K562 (cell line): Measurements from ENCODE around the gene RNF151. TPM values are rescaled to one million over a fixed set of nuclear protein-coding genes. Genes with fewer than 3 reads are reported as not detected.

Source experiments
- CCAR2 ChIP-seq: fragments of 200-400 bp; formaldehyde crosslinking; IDR thresholded peaks from 2 replicates; pipeline ENCODE4 v1.6.1; 2017; ENCODE audit warnings: mild to moderate bottlenecking, low read depth, low read length
- CHD4 ChIP-seq: fragments of 200-600 bp; sonication (generic); IDR thresholded peaks from 3 replicates; pipeline ENCODE4 v1.6.1; 2012; ENCODE audit warnings: low read depth, mild to moderate bottlenecking, mixed read lengths, low read length, inconsistent platforms; ENCODE audit not compliant: insufficient read depth, insufficient replicate concordance, poor library complexity, severe bottlenecking
- CTCF ChIP-seq, 3 experiments: IDR thresholded peaks in 2 of 3; conservative IDR thresholded peaks in 1 of 3; 2 replicates each; pipeline ENCODE4 v1.5.1; 2011 to 2012; ENCODE audit warnings: low read length in 3 of 3, mild to moderate bottlenecking in 3 of 3, control low read depth in 2 of 3, improper control_type of control experiment in 1 of 3, inconsistent platforms in 1 of 3, low read depth in 1 of 3, mixed read lengths in 1 of 3, moderate library complexity in 1 of 3; ENCODE audit not compliant: insufficient read depth in 2 of 3
- CXXC5 ChIP-seq: fragments of 250-450 bp; sonication (Bioruptor Pico); IDR thresholded peaks from 2 replicates; pipeline ENCODE4 v1.8.0; 2022; ENCODE audit warnings: inconsistent platforms, mild to moderate bottlenecking, moderate library complexity
- E2F6 ChIP-seq, 2 experiments: IDR thresholded peaks; 2 replicates each; pipeline ENCODE4 v1.6.1; 2011; ENCODE audit warnings: borderline replicate concordance in 1 of 2, control low read depth in 1 of 2, low read depth in 1 of 2, low read length in 1 of 2, mild to moderate bottlenecking in 1 of 2, mixed read lengths in 1 of 2, moderate library complexity in 1 of 2; ENCODE audit not compliant: insufficient read depth in 1 of 2, insufficient read length in 1 of 2, poor library complexity in 1 of 2, severe bottlenecking in 1 of 2; ENCODE audit errors: extremely low read depth in 1 of 2
- HMGN3 ChIP-seq: IDR thresholded peaks from 2 replicates; pipeline ENCODE4 v1.6.1; 2011; ENCODE audit warnings: borderline replicate concordance, low read depth, mild to moderate bottlenecking, mixed read lengths, low read length; ENCODE audit not compliant: insufficient read length; ENCODE audit errors: extremely low read depth
- IFI16 ChIP-seq: fragments of 250-450 bp; sonication (Bioruptor Pico); IDR thresholded peaks from 2 replicates; pipeline ENCODE4 v2.1.2; 2022; ENCODE audit warnings: mild to moderate bottlenecking, inconsistent platforms
- MYNN ChIP-seq, 2 experiments: sonication (generic); formaldehyde crosslinking in 1 of 2; IDR thresholded peaks; 2 replicates each; pipeline versions ENCODE4 v1.5.0 to v1.6.1; 2016 to 2020; ENCODE audit warnings: antibody characterized with exemption in 1 of 2, missing genetic modification reagents in 1 of 2
- NRF1 ChIP-seq, 2 experiments: fragments of 450-650 bp; IDR thresholded peaks in 1 of 2; conservative IDR thresholded peaks in 1 of 2; 2 replicates each; pipeline ENCODE4 v1.6.1; 2014; ENCODE audit warnings: mild to moderate bottlenecking in 2 of 2
- PCBP2 ChIP-seq: fragments of 200-400 bp; formaldehyde crosslinking; IDR thresholded peaks from 2 replicates; pipeline ENCODE4 v1.6.1; 2018; ENCODE audit warnings: low read length, low read depth, mild to moderate bottlenecking, moderate library complexity; ENCODE audit not compliant: poor library complexity, severe bottlenecking
- POLR2G ChIP-seq: fragments of 200-400 bp; formaldehyde crosslinking; IDR thresholded peaks from 2 replicates; pipeline ENCODE4 v1.6.1; 2017; ENCODE audit warnings: low read depth, mild to moderate bottlenecking, antibody characterized with exemption, low read length, moderate library complexity
- RAD51 ChIP-seq: fragments of 450-650 bp; IDR thresholded peaks from 2 replicates; pipeline ENCODE4 v1.7.1; 2016; ENCODE audit warnings: low read depth, mild to moderate bottlenecking, borderline replicate concordance
- RNF219 ChIP-seq: fragments of 250-450 bp; sonication (Bioruptor Pico); IDR thresholded peaks from 2 replicates; pipeline ENCODE4 v1.5.0; 2022; ENCODE audit warnings: mild to moderate bottlenecking
- WHSC1 ChIP-seq: IDR thresholded peaks from one replicate; pipeline ENCODE4 v1.6.1; 2012; ENCODE audit warnings: low read length, control low read depth, inconsistent platforms
- ZBTB7A ChIP-seq: IDR thresholded peaks from 2 replicates; pipeline ENCODE4 v1.6.1; 2011; ENCODE audit warnings: low read depth, mild to moderate bottlenecking, low read length, moderate library complexity, borderline replicate concordance; ENCODE audit not compliant: control insufficient read depth
- ZNF263 ChIP-seq: sonication (generic); formaldehyde crosslinking; IDR thresholded peaks from 2 replicates; pipeline ENCODE4 v1.8.0; 2022; ENCODE audit warnings: mild to moderate bottlenecking, missing genetic modification reagents, borderline replicate concordance
- ZNF277 ChIP-seq: fragments of 250-450 bp; sonication (Bioruptor Pico); IDR thresholded peaks from 2 replicates; pipeline ENCODE4 v1.8.0; 2022; ENCODE audit warnings: inconsistent platforms, mild to moderate bottlenecking, moderate library complexity, borderline replicate concordance
- ZNF316 ChIP-seq: fragments of 450-650 bp; IDR thresholded peaks from 2 replicates; pipeline ENCODE4 v1.6.1; 2016
- polyA plus RNA-seq, 8 experiments: library from polyadenylated mRNA; depleted of rRNA in 4 of 8; stranded (reverse) in 5 of 8; unstranded in 3 of 8; fragments of >200 nt; fragmentation: Nextera tagmentation in 2 of 8; fragmentation: Illumina TruSeq in 1 of 8; extraction: Ambion mirVana in 2 of 8; extraction: Trizol in 1 of 8; gene quantifications; 2 replicates each; pipeline versions ENCODE4 v1.2.1 to v1.2.3, GENCODE V29; 2011 to 2014; ENCODE audit warnings: inconsistent platforms in 1 of 8, missing spikeins in 1 of 8
- total RNA-seq, 7 experiments: library from RNA; depleted of rRNA in 6 of 7; stranded (reverse); fragments of >200 nt in 6 of 7; fragmentation: Illumina TruSeq in 2 of 7; extraction: Trizol in 2 of 7; gene quantifications; 2 replicates each; pipeline versions ENCODE4 v1.2.1 to v1.2.3, GENCODE V29; 2011 to 2021; ENCODE audit warnings: low replicate concordance in 1 of 7

RNF151 gene
- total and polyA plus RNA-seq, 9 of the 15 experiments (the other 6 are each of a cell fraction or from before 2014, with no cell fraction given): not detected

GRCh38 chr16:1989209-1990100, 22.8 kb downstream of the RNF151 start, which contains the start of gene SYNGR3 (continued):
- peak in 1 of 3 experiments; percentile 25; a peak in 1 of 6 replicates for TF ChIP-seq CTCF (IDR thresholded peaks at IDR 0.05 in 2 of 3, conservative IDR thresholded peaks at IDR 0.05 in 1 of 3; ENCODE audit: insufficient read depth in 2 of 3, low read depth in 1 of 3, low read length in 3 of 3)
- TF ChIP-seq RAD51: no peak
- TF ChIP-seq CHD4: no peak
- no peak for TF ChIP-seq IFI16 (CRISPR knock-in tag)
- no peak for TF ChIP-seq RNF219 (CRISPR knock-in tag)
- TF ChIP-seq HMGN3: peak; percentile 59
- TF ChIP-seq WHSC1: no peak
- TF ChIP-seq CCAR2: no peak
- peak; percentile 61 for TF ChIP-seq POLR2G
- TF ChIP-seq PCBP2: no peak
- TF ChIP-seq ZNF316: no peak
- TF ChIP-seq CXXC5: peak; percentile 56; the same call in 1 of the 2 replicates
- 0 out of 2 replicates have a peak, but pooled peaks have one; percentile 4 for TF ChIP-seq ZBTB7A
- TF ChIP-seq MYNN (IDR thresholded peaks at IDR 0.05): no peak
- no peak for TF ChIP-seq MYNN (CRISPR knock-in tag; IDR thresholded peaks at IDR 0.05)
- TF ChIP-seq ZNF277: no peak
- TF ChIP-seq ZNF263 (CRISPR knock-in tag): peak; percentile 41; the same call in 1 of the 2 replicates
- TF ChIP-seq NRF1 (conservative IDR thresholded peaks at IDR 0.05 in 1 of 2, IDR thresholded peaks at IDR 0.05 in 1 of 2): no peak
- peak in 1 of 2 experiments; percentile 58 for TF ChIP-seq E2F6 (IDR thresholded peaks at IDR 0.05; ENCODE audit: borderline replicate concordance in 1 of 2, extremely low read depth in 1 of 2, insufficient read depth in 1 of 2, insufficient read length in 1 of 2, low read depth in 1 of 2, low read length in 1 of 2, poor library complexity in 1 of 2, severe bottlenecking in 1 of 2)
